ENCODE results near the gene RAB8B.

The RAB8B gene

GRCh38 chr15:63306492-63307073 is 117.2 kb downstream of the RAB8B start:
- no peak overlapping the region for H3K4me3 ChIP-seq (ENCODE audit: low read depth, low read length)
- TF ChIP-seq CTCF (IDR thresholded peaks at IDR 0.05; ENCODE audit: borderline replicate concordance, insufficient read depth, low read depth, low read length), result no peak

- TF ChIP-seq CTCF (IDR thresholded peaks at IDR 0.05; ENCODE audit: borderline replicate concordance, insufficient read depth, low read depth, low read length), result no peak
- no peak overlapping the region for H3K4me3 ChIP-seq (ENCODE audit: low read depth, low read length)
Measured at GRCh38 chr15:63308491-63308890, 119.1 kb downstream of the RAB8B start.

DNA sequence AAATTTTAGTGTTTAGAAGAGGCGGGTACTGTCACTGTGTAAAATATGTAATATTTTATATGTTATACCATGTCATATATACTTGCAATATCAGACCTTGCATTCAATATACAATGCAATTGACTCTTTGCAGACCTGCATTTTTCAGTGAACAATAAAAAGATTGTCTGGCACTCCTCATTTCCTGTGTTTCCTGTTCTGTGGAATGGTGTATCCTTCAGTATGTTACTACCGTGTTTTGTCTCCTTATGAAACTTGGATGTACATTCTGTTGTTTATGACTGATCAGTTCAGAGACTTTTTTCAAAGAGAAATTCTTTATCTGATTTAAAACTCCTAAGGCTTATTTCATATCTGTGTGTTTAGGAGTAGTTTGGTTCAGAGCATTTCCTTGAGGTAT is 119.5 kb downstream of the RAB8B start:
- no peak for TF ChIP-seq CTCF (IDR thresholded peaks at IDR 0.05; ENCODE audit: borderline replicate concordance, insufficient read depth, low read depth, low read length)
- H3K4me3 ChIP-seq (ENCODE audit: low read depth, low read length), result no peak overlapping the region

DNA sequence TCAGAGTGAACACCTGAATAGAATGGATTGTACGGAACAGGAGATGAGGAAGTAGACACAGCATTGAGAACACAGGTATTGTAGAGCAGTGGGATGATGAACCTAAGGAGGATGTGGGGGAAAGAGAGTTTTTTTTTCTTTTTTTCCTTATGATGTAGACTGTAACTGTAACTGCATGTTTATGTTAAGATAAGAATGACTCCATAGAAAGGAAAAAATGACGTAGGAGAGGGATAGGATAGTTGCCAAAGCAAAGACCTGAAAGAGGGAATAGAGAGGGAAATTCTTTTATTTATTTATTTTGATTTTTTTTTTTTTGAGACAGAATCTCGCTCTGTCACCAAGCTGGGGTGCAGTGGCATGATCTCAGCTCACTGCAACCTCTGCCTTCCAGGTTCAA is 121.2 kb downstream of the RAB8B start:
- H3K4me3 ChIP-seq (ENCODE audit: low read depth, low read length), result no peak overlapping the region
- no peak for TF ChIP-seq CTCF (IDR thresholded peaks at IDR 0.05; ENCODE audit: borderline replicate concordance, insufficient read depth, low read depth, low read length)

- H3K4me3 ChIP-seq (ENCODE audit: low read depth, low read length), result no peak overlapping the region
- no peak for TF ChIP-seq CTCF (IDR thresholded peaks at IDR 0.05; ENCODE audit: borderline replicate concordance, insufficient read depth, low read depth, low read length)
Measured at GRCh38 chr15:63312286-63312685, 122.9 kb downstream of the RAB8B start.

DNA sequence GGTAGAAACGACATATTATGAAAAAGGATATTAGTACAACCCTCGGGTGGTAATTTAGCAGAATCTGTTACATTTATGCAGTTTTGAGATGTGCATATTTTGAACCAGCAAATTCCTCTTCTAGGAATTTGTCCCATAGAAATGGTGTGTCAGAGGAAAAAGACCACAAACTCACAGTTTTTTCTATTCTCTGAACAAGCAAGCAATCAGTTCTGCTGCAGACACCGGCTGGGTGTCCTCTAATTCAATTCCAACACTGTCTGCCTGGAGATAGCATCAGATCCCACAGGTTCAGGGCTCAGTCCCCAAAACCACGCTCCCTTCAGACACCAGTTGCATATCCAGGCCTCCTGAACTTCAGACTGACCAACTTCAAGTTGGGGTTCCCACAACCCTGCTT is 124.4 kb downstream of the RAB8B start:
- TF ChIP-seq CTCF (IDR thresholded peaks at IDR 0.05; ENCODE audit: borderline replicate concordance, insufficient read depth, low read depth, low read length), result no peak
- no peak overlapping the region for H3K4me3 ChIP-seq (ENCODE audit: low read depth, low read length)

DNA sequence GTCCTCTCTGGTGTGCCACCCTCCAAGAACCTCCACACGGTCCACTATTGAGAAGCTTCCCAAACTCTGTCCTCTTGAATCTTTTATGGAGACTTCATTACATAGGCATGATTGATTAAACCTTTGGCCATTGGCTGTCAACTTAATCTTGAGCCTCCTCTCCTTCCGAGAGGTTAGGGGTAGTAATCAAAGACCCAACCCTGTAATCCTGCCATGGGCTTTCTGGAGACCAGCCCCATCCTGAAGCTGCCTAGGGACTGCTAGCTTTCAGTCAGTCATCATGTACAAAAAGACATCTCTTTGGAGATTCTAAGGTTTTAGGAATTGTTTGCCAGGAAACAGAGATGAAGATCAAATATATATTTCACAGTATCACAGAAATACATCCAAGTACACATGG is 125.0 kb downstream of the RAB8B start:
- TF ChIP-seq CTCF (IDR thresholded peaks at IDR 0.05; ENCODE audit: borderline replicate concordance, insufficient read depth, low read depth, low read length), result no peak

More for the DNA sequence above, 125.0 kb downstream of the RAB8B start:
- no peak overlapping the region for H3K4me3 ChIP-seq (ENCODE audit: low read depth, low read length)
